Common myeloid progenitor, CD34-positive (primary cell): Measurements from ENCODE around the gene MCF2L.

Source experiments
- CTCF ChIA-PET: fragments of 350-600 bp; sonication (Branson Sonifier 250); formaldehyde crosslinking; loops from one replicate; lab custom pipeline; 2021; ENCODE audit warnings: antibody characterized with exemption; lab: Charles Lee
- POLR2A ChIA-PET: fragments of 350-600 bp; sonication (Branson Sonifier 250); formaldehyde crosslinking; loops from one replicate; lab custom pipeline; 2021; ENCODE audit warnings: antibody characterized with exemption; lab: Charles Lee
- DNase-seq, 3 donors: peaks; one replicate each; pipeline versions ENCODE4 v3.0.0 to v3.0.0-alpha.2; 2013
- H3K27ac ChIP-seq, 2 experiments: 1 replicate in 1 of 2; 2 replicates in 1 of 2; pipeline ENCODE4 v1.7.0; 2013; ENCODE audit warnings: inconsistent platforms in 2 of 2, low read length in 2 of 2, mild to moderate bottlenecking in 2 of 2, low read depth in 1 of 2, moderate library complexity in 1 of 2; ENCODE audit not compliant: severe bottlenecking in 2 of 2, insufficient read depth in 1 of 2, poor library complexity in 1 of 2
- H3K27me3 ChIP-seq, 5 experiments: replicated peaks in 2 of 5; 1 replicate in 3 of 5; 2 replicates in 2 of 5; pipeline versions ENCODE4 v1.6.1 to v1.7.0; 2013; ENCODE audit warnings: low read length in 4 of 5, mild to moderate bottlenecking in 2 of 5, moderate library complexity in 2 of 5, inconsistent platforms in 1 of 5; ENCODE audit not compliant: insufficient read depth in 5 of 5, control insufficient read depth in 4 of 5
- H3K36me3 ChIP-seq, 4 experiments: 1 replicate in 2 of 4; 2 replicates in 2 of 4; pipeline versions ENCODE4 v1.6.1 to v1.7.0; 2013; ENCODE audit warnings: low read length in 3 of 4, control low read depth in 1 of 4, mild to moderate bottlenecking in 1 of 4; ENCODE audit not compliant: control insufficient read depth in 4 of 4, insufficient read depth in 4 of 4
- H3K4me1 ChIP-seq, 4 experiments: 1 replicate in 3 of 4; 2 replicates in 1 of 4; pipeline versions ENCODE4 v1.6.1 to v1.7.1; 2013; ENCODE audit warnings: low read length in 3 of 4, mild to moderate bottlenecking in 3 of 4, control low read depth in 1 of 4, inconsistent platforms in 1 of 4, moderate library complexity in 1 of 4; ENCODE audit not compliant: control insufficient read depth in 4 of 4, insufficient read depth in 4 of 4; ENCODE audit errors: control extremely low read depth in 1 of 4
- H3K4me3 ChIP-seq, 7 experiments: 1 replicate in 4 of 7; 2 replicates in 3 of 7; pipeline versions ENCODE4 v1.5.1 to v1.7.0; 2013; ENCODE audit warnings: mild to moderate bottlenecking in 7 of 7, low read length in 6 of 7, moderate library complexity in 6 of 7, inconsistent platforms in 2 of 7, low read depth in 2 of 7, control low read depth in 1 of 7; ENCODE audit not compliant: insufficient read depth in 4 of 7, control insufficient read depth in 1 of 7; ENCODE audit errors: extremely low read depth in 1 of 7
- H3K9me3 ChIP-seq, 5 experiments: 1 replicate in 4 of 5; 2 replicates in 1 of 5; pipeline versions ENCODE4 v1.6.1 to v1.7.1; 2013; ENCODE audit warnings: low read length in 4 of 5, mild to moderate bottlenecking in 2 of 5, inconsistent platforms in 1 of 5, low read depth in 1 of 5, moderate library complexity in 1 of 5; ENCODE audit not compliant: control insufficient read depth in 4 of 5, insufficient read depth in 2 of 5; ENCODE audit errors: control extremely low read depth in 1 of 5
- WGBS: methylation state at CpG from one replicate; pipeline ENCODE4 v1.1.5; 2013; ENCODE audit not compliant: insufficient coverage; 5-methylcytosine and 5-hydroxymethylcytosine counted together

Gene MCF2L

DNA sequence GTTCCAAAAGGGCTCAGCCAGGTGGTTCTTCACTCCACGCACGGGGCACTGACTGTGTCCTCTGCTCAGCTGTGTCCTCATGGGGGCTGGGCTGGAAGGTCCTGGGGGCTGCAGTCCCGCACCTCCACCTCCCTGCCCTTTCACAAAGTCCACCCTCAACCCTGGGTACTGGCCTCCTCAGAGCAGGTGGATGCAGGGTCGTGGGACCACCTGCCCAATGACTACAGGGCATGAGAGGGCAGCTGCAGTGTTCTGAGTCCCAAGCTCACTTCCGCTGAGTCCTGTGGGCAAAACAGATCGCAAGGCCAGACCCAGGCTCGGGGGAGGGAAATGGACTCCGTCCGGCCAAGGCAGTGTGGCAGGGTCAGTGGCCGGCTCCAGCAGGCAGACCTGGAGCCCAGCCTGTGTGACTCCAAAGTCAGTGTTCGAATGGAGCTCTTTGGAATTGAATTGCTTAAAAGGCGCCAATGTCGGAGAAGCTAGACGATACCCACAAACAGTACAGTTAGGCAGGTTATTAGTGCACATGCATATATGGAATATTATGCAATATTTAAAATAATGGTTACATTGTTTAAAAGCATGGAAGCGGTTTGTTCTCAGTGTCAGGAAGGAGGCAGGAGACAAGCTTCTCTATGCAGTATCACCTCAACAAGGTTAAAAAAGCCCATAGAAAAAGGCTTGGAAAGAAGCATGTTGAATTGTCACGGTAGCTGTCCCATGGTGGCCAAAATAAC, 54.8 kb downstream of the MCF2L start:
- no peak overlapping the region for H3K27ac ChIP-seq
- H3K27me3 ChIP-seq, result no peaks in the 10 kb centered on the region
- WGBS, result 97% methylated on average over 13 of the region's 16 CpGs
- H3K36me3 ChIP-seq, result no peaks in the 10 kb centered on the region
- H3K9me3 ChIP-seq, result no peaks in the 10 kb centered on the region
- H3K4me1 ChIP-seq, result peaks cover 0 to 2% (median 0%) of the 10 kb centered on the region in 4 experiments
- DNase-seq, result no peak
- POLR2A ChIA-PET, result no interaction called here
- no peak overlapping the region for H3K4me3 ChIP-seq
- CTCF ChIA-PET, result interaction anchor here (0.7 to 1.8 kb wide), 4 partner anchors 9 to 81 kb away, joined by 3 to 8 read pairs (median 4); no protein-coding TSS in a partner anchor

- ChIA-PET POLR2A (no interaction called here), CTCF (interaction anchor here (0.7 to 1.8 kb wide), 3 partner anchors 10 to 82 kb away, joined by 3 to 8 read pairs (median 6); no protein-coding TSS in a partner anchor)
- WGBS, result 99% methylated on average over 11 of the region's 13 CpGs
Measured at GRCh38 chr13:113024466-113024865, 55.5 kb downstream of the MCF2L start.

DNA sequence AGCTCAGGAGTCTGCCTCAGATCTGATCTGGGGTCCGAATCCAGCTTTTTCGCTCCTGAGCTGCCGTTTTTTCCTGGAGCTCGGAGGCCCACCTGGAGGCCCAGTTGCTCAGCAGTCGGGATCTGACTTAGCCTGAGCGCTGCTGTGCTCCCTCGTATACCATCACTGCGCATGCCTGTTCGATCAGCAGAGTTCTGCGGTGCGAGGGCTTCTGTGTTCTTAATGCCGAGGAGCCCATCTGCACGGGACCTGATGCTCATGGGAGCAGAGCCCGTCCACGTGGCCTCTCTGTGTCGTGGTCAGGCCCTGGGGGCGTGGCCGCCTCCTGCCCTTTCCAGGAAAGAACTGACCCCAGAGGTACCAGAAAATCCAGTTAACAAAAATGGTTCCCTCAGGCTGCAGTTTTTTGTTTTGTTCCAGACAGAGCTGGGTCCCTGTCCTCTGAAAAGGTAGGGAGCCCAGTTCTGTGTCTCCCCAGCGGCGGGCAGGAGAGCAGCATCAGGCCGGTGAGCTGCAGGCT, 57.4 kb downstream of the MCF2L start:
- Histone ChIP-seq H3K36me3 (no peaks in the 10 kb centered on the region), H3K4me1 (no peaks in the 10 kb centered on the region), H3K4me3 (no peak overlapping the region), H3K9me3 (no peaks in the 10 kb centered on the region), H3K27me3 (no peaks in the 10 kb centered on the region), H3K27ac (no peak overlapping the region)
- no peak for DNase-seq
- WGBS, result 90% methylated on average over 20 of the region's 21 CpGs
- POLR2A ChIA-PET, result no interaction called here
- CTCF ChIA-PET, result interaction anchor here (1.0 to 6.9 kb wide), 2 partner anchors 16 to 83 kb away, joined by 4 to 50 read pairs; no protein-coding TSS in a partner anchor

More at GRCh38 chr13:113024466-113024865, 55.5 kb downstream of the MCF2L start:
- no peak overlapping the region for H3K27ac ChIP-seq
- no peaks in the 10 kb centered on the region for H3K27me3 ChIP-seq
- H3K4me1 ChIP-seq, result peaks cover 0 to 2% (median 0%) of the 10 kb centered on the region in 4 experiments
- H3K36me3 ChIP-seq, result no peaks in the 10 kb centered on the region
- H3K4me3 ChIP-seq, result no peak overlapping the region
- H3K9me3 ChIP-seq, result no peaks in the 10 kb centered on the region
- DNase-seq, result no peak

GRCh38 chr13:113027095-113027494, 58.1 kb downstream of the MCF2L start:
- 98% methylated on average over 5 of the region's 13 CpGs for WGBS
- Histone ChIP-seq H3K4me1 (no peaks in the 10 kb centered on the region), H3K4me3 (no peak overlapping the region), H3K27me3 (no peaks in the 10 kb centered on the region), H3K9me3 (no peaks in the 10 kb centered on the region), H3K36me3 (no peaks in the 10 kb centered on the region), H3K27ac (no peak overlapping the region)
- no peak for DNase-seq
- POLR2A ChIA-PET, result no interaction called here
- CTCF ChIA-PET, result interaction anchor here (1.0 to 6.9 kb wide), 5 partner anchors 17 to 110 kb away, joined by 3 to 50 read pairs (median 4); no protein-coding TSS in a partner anchor

- ChIA-PET CTCF (interaction anchor here (1.0 to 6.9 kb wide), 6 partner anchors 13 to 110 kb away, joined by 3 to 50 read pairs (median 6); no protein-coding TSS in a partner anchor), POLR2A (no interaction called here)
Measured at GRCh38 chr13:113027566-113027965, 58.6 kb downstream of the MCF2L start.

DNA sequence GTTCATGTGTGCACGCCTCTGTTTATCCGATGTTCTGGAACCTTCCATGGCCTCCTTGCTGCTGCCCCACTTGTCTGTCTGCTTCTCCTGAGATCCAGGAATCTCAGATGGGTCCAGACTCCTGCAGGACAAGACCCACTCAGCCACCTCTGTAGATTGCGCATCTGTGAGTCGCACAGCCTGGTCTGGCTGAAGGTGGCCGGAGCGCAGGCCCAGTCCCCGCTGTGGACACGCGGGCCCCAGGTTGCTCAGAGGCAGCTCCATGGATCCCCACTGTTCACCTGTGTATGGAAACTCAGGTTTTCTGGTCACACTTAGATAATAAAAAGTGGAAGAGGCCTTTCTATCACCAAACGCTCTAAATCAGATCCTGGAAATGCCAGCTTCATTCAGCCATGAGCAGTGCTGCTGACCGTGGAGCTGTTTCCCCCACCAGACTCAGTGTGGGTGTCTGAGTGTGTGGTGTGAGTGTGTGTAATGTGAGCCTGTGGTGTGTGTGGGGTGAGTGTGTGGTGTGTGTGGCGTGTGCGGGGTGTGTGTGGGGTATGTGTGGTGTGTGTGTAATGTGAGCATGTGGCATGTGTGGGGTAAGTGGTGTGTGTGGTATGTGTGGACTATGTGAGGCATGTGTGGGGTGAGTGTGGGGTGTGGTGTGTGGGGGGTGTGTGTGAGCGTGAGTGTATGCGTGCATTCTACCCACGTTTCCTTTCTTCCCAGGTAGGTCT, 59.5 kb downstream of the MCF2L start:
- H3K9me3 ChIP-seq, result peaks cover 0 to 1% (median 0%) of the 10 kb centered on the region in 5 experiments
- no peak overlapping the region for H3K4me3 ChIP-seq
- no peaks in the 10 kb centered on the region for H3K4me1 ChIP-seq
- H3K27me3 ChIP-seq, result no peaks in the 10 kb centered on the region
- ChIA-PET CTCF (interaction anchor here (0.6 to 6.9 kb wide), 16 partner anchors 7 to 93 kb away, joined by 3 to 50 read pairs (median 4); partner anchors contain the start of gene MCF2L), POLR2A (no interaction called here)
- no peak for DNase-seq
- WGBS, result 99% methylated on average over 12 of the region's 16 CpGs
- H3K36me3 ChIP-seq, result no peaks in the 10 kb centered on the region
- no peak overlapping the region for H3K27ac ChIP-seq

More at GRCh38 chr13:113027566-113027965, 58.6 kb downstream of the MCF2L start:
- no peaks in the 10 kb centered on the region for H3K36me3 ChIP-seq
- H3K4me3 ChIP-seq, result no peak overlapping the region
- H3K4me1 ChIP-seq, result no peaks in the 10 kb centered on the region
- no peak overlapping the region for H3K27ac ChIP-seq
- H3K27me3 ChIP-seq, result no peaks in the 10 kb centered on the region
- no peak for DNase-seq
- H3K9me3 ChIP-seq, result no peaks in the 10 kb centered on the region
- 94% methylated on average over 16 of the region's 16 CpGs for WGBS
